ENCODE results near the gene PHF2. TPM values are rescaled to one million over a fixed set of nuclear protein-coding genes. Genes with fewer than 3 reads are reported as not detected.

Gene PHF2
- polyA plus RNA-seq, 3 donors: 0.40 to 16.0 (median 0.97) TPM

DNA sequence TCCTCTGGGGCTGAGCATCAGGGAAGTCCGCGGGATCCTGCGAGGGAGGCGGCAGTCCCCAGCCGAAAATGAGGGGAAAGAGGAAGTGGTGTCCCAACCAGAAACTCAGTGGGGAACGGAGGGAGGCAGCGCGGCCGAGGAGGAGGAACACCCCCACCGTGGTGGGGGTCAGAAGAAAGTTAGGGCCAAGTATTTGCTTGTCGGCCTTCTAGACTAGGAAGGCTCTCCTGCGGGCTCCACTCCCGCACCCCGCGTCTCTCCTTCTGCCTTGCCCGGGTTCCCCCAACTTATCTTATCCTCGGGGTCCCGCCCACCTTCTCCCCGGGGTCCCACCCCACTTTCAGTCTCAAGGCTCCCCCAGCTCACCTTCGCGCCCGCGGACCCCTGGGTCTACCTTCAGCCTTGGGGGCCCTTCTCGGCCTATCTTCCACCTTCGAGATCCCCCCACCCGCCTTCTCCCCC lies 557 bp upstream of the PHF2 start:
- peaks cover 52% of the 10 kb centered on the region for H3K79me2 ChIP-seq (ENCODE audit: insufficient read depth, low read length)
- TF ChIP-seq, protein P1, sequence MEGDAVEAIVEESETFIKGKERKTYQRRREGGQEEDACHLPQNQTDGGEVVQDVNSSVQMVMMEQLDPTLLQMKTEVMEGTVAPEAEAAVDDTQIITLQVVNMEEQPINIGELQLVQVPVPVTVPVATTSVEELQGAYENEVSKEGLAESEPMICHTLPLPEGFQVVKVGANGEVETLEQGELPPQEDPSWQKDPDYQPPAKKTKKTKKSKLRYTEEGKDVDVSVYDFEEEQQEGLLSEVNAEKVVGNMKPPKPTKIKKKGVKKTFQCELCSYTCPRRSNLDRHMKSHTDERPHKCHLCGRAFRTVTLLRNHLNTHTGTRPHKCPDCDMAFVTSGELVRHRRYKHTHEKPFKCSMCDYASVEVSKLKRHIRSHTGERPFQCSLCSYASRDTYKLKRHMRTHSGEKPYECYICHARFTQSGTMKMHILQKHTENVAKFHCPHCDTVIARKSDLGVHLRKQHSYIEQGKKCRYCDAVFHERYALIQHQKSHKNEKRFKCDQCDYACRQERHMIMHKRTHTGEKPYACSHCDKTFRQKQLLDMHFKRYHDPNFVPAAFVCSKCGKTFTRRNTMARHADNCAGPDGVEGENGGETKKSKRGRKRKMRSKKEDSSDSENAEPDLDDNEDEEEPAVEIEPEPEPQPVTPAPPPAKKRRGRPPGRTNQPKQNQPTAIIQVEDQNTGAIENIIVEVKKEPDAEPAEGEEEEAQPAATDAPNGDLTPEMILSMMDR (IDR thresholded peaks at IDR 0.05): no peak
- Mint-ChIP-seq H3K4me1 (peaks cover 55% of the 10 kb centered on the region), H3K36me3 (peaks cover 2 to 13% of the 10 kb centered on the region in 2 donors), H3K27ac (peak overlapping the region; percentile 87 to 96 (median 92)), H3K9me3 (peaks cover 2 to 7% (median 5%) of the 10 kb centered on the region in 7 donors), H3K27me3 (ENCODE audit: low read depth in 3 of 3) (peaks cover 0 to 1% (median 0%) of the 10 kb centered on the region in 3 donors), H3K4me3 (peak overlapping the region; percentile 94 to 97)
- peak overlapping the region; percentile 93 for H3K9ac ChIP-seq (ENCODE audit: insufficient read depth, low read length, poor library complexity, severe bottlenecking)
- peak overlapping the region; percentile 96 for H3K4me2 ChIP-seq (replicated peaks; ENCODE audit: extremely low read depth, low read length, poor library complexity, severe bottlenecking)
- no peaks in the 10 kb centered on the region for H3K9me3 ChIP-seq (replicated peaks in 1 of 2; ENCODE audit: control insufficient read depth in 1 of 2, insufficient read depth in 1 of 2, low read length in 2 of 2)
- H3K27ac ChIP-seq (ENCODE audit: low read depth in 1 of 2, low read length in 2 of 2): peak overlapping the region; percentile 81 to 90
- peak; percentile 72 to 82 (median 72) for DNase-seq
- H3K4me1 ChIP-seq (ENCODE audit: control insufficient read depth in 1 of 2, insufficient read depth in 2 of 2, low read length in 2 of 2): peaks cover 25 to 37% of the 10 kb centered on the region in 2 donors
- WGBS (ENCODE audit: insufficient coverage): 0% methylated on average over 17 of the region's 26 CpGs
- H3K27me3 ChIP-seq (ENCODE audit: control insufficient read depth in 2 of 2, insufficient read depth in 2 of 2, low read length in 2 of 2): no peaks in the 10 kb centered on the region
- no peaks in the 10 kb centered on the region for H3K36me3 ChIP-seq (replicated peaks in 1 of 2; ENCODE audit: control insufficient read depth in 1 of 2, insufficient read depth in 2 of 2, low read length in 2 of 2)
- peak overlapping the region; percentile 72 to 92 (median 84) for H3K4me3 ChIP-seq (replicated peaks in 1 of 3; ENCODE audit: low read depth in 2 of 3, low read length in 3 of 3)
- intact Hi-C loops (cut with micrococcal nuclease): loop anchor here in 1 of 2 donors (5.0 kb wide), 1 partner anchor 124 kb away; the partner anchor contains the start of genes FAM120A and FAM120AOS
- H2AFZ ChIP-seq (ENCODE audit: insufficient read depth, low read depth, low read length, poor library complexity, severe bottlenecking): peak overlapping the region; percentile 80
- H4K20me1 ChIP-seq (ENCODE audit: insufficient read depth, low read length): peaks cover 17% of the 10 kb centered on the region

DNA sequence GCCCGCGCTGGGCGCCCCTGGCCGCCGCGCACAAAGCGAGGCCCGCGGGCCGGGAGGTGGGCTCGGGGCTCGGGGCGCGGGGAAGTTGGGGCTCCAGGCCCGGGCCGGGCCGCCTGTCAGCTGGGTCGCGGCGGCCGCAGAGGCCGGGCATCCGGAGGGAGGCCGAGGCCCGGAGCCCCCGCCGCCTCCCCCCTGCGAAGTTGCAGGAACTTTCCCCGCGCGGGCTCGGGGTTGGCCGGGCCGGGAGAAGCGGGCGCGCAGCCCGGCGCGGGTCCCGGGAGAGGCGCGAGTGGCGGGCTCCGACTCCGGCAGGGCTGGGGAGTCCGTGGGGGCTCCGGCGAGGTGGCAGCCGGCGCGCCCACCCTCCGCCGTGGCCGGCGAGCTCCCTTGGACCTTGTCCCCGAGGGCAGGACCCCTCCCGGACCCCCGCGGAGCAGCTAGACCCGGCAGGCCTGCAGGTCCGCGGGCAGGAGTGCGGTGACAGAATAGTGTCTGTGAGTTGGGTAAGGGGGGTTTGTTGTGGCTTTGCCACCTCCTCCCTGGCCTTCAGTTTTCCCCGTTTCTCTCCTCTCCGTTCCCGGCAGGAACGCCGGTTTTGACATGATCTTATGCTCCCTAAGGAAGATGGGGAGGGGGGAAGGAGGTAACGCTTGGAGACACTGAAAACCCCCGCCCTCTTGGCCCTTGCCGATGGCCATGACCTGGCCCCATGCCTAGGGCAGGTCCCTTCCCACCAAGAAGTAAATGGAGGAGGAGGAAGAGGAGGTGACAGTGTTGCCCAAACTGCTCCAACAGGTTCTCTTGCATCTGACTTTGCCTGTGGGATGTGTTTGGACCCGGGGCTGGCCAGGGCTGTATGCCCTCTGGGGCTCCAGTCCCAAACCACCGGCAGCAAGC lies 942 bp downstream of the PHF2 start:
- Histone ChIP-seq H3K27ac (ENCODE audit: low read depth in 1 of 2, low read length in 2 of 2) (peak overlapping the region; percentile 14 to 66), H3K79me2 (ENCODE audit: insufficient read depth, low read length) (peaks cover 67% of the 10 kb centered on the region), H3K9me3 (replicated peaks in 1 of 2; ENCODE audit: control insufficient read depth in 1 of 2, insufficient read depth in 1 of 2, low read length in 2 of 2) (no peaks in the 10 kb centered on the region), H4K20me1 (ENCODE audit: insufficient read depth, low read length) (peaks cover 32% of the 10 kb centered on the region), H3K27me3 (ENCODE audit: control insufficient read depth in 2 of 2, insufficient read depth in 2 of 2, low read length in 2 of 2) (no peaks in the 10 kb centered on the region), H3K4me2 (replicated peaks; ENCODE audit: extremely low read depth, low read length, poor library complexity, severe bottlenecking) (peak overlapping the region; percentile 98), H3K4me3 (replicated peaks in 1 of 3; ENCODE audit: low read depth in 2 of 3, low read length in 3 of 3) (peak overlapping the region; percentile 59 to 86 (median 72)), H2AFZ (ENCODE audit: insufficient read depth, low read depth, low read length, poor library complexity, severe bottlenecking) (peak overlapping the region; percentile 81), H3K4me1 (ENCODE audit: control insufficient read depth in 1 of 2, insufficient read depth in 2 of 2, low read length in 2 of 2) (peaks cover 25 to 37% of the 10 kb centered on the region in 2 donors), H3K9ac (ENCODE audit: insufficient read depth, low read length, poor library complexity, severe bottlenecking) (peak overlapping the region; percentile 77), H3K36me3 (replicated peaks in 1 of 2; ENCODE audit: control insufficient read depth in 1 of 2, insufficient read depth in 2 of 2, low read length in 2 of 2) (no peaks in the 10 kb centered on the region)
- Mint-ChIP-seq H3K27ac (peak overlapping the region in 6 of 7 donors; percentile 8 to 85 (median 78)), H3K4me3 (peak overlapping the region; percentile 81 to 95), H3K4me1 (peaks cover 65% of the 10 kb centered on the region), H3K36me3 (peaks cover 2 to 13% of the 10 kb centered on the region in 2 donors), H3K27me3 (ENCODE audit: low read depth in 3 of 3) (peaks cover 0 to 1% (median 0%) of the 10 kb centered on the region in 3 donors), H3K9me3 (no peaks in the 10 kb centered on the region)
- TF ChIP-seq, protein P1 (IDR thresholded peaks at IDR 0.05): no peak
- DNase-seq: no peak
- intact Hi-C loops (cut with micrococcal nuclease): loop anchor here in 1 of 2 donors (5.0 kb wide), 1 partner anchor 125 kb away; the partner anchor contains the start of genes FAM120A and FAM120AOS
- 4% methylated on average over 62 of the region's 74 CpGs for WGBS (ENCODE audit: insufficient coverage)

Measured in CD14-positive monocyte (primary cell).